HL-60/S4 (cell line): ENCODE measurements around the gene ANTKMT.
"Not testable (repeated sequence)": the region's sequence is repeated elsewhere in the genome, so short reads cannot be mapped to it uniquely, and the experiment has no call there.

Experiments used
- in situ Hi-C: fragments of 300-500 bp; cut with MboI; formaldehyde crosslinking; loops from 2 replicates; pipeline ENCODE4 v1.14.3; 2022; ENCODE audit warnings: low sequenced_read_pairs

Gene ANTKMT

GRCh38 chr16:680967-681745 is 39.8 kb upstream of the ANTKMT start:
- in situ Hi-C loops: no loop called here

- in situ Hi-C loops: no loop called here
These were observed 39.1 kb upstream of the ANTKMT start for GRCh38 chr16:681746-682427.

- in situ Hi-C loops: no loop called here
These were observed 38.2 kb upstream of the ANTKMT start for GRCh38 chr16:682493-683395.

GRCh38 chr16:683396-684070 is 37.4 kb upstream of the ANTKMT start:
- in situ Hi-C loops: no loop called here

- in situ Hi-C loops: no loop called here
These were observed 36.7 kb upstream of the ANTKMT start, which contains the start of gene JMJD8 for GRCh38 chr16:684071-684794. Gene JMJD8, minus strand, starts transcription at chr16:684334. Its CDS starts 15 bp downstream, at chr16:684319.

- in situ Hi-C loops: no loop called here
These were observed 35.8 kb upstream of the ANTKMT start for GRCh38 chr16:684961-685696.

GRCh38 chr16:685967-686366 is 35.0 kb upstream of the ANTKMT start:
- in situ Hi-C loops: no loop called here

- in situ Hi-C loops: no loop called here
These were observed 34.3 kb upstream of the ANTKMT start for GRCh38 chr16:686459-687260.

- in situ Hi-C loops: no loop called here
These were observed 33.4 kb upstream of the ANTKMT start for GRCh38 chr16:687499-687898.

- in situ Hi-C loops: no loop called here
These were observed 31.6 kb upstream of the ANTKMT start for GRCh38 chr16:689175-689897.

- in situ Hi-C loops: not testable (repeated sequence)
These were observed 29.7 kb upstream of the ANTKMT start for GRCh38 chr16:691242-691641.

- in situ Hi-C loops: no loop called here
These were observed 28.4 kb upstream of the ANTKMT start for GRCh38 chr16:692356-693108.

- in situ Hi-C loops: no loop called here
These were observed 27.6 kb upstream of the ANTKMT start for GRCh38 chr16:693364-693763.

- in situ Hi-C loops: no loop called here
These were observed 27.2 kb upstream of the ANTKMT start for GRCh38 chr16:693766-694165.

GRCh38 chr16:694187-694862 is 26.6 kb upstream of the ANTKMT start:
- in situ Hi-C loops: no loop called here

- in situ Hi-C loops: no loop called here
These were observed 26.0 kb upstream of the ANTKMT start for GRCh38 chr16:694863-695354.
